Measurements from ENCODE around the gene STK17B. TPM values are rescaled to one million over a fixed set of nuclear protein-coding genes. Genes with fewer than 3 reads are reported as not detected.
A peak's percentile ranks its signal among the peaks of the same experiment; 100 is the strongest.

STK17B gene
- total and polyA plus RNA-seq, 2 donors (not counting 1 experiment from before 2014, with no cell fraction given) = 39.0 to 43.1 TPM

- Histone ChIP-seq H3K4me3 (replicated peaks in 1 of 4; ENCODE audit: control extremely low read depth in 1 of 4, insufficient read depth in 1 of 4, low read depth in 3 of 4, low read length in 4 of 4) (no peak overlapping the region), H3K27ac (ENCODE audit: insufficient read depth, low read length) (no peak overlapping the region), H4K20me1 (ENCODE audit: control insufficient read depth, extremely low read depth, insufficient read depth, low read length) (no peaks in the 10 kb centered on the region), H3K27me3 (ENCODE audit: control insufficient read depth, insufficient read depth, low read length) (no peaks in the 10 kb centered on the region), H3K4me2 (ENCODE audit: extremely low read depth, insufficient read depth, low read length) (no peak overlapping the region), H3K9me3 (ENCODE audit: control insufficient read depth, insufficient read depth, low read depth, low read length) (no peaks in the 10 kb centered on the region), H3K79me2 (ENCODE audit: control insufficient read depth, insufficient read depth, low read length) (no peaks in the 10 kb centered on the region), H3K4me1 (ENCODE audit: control insufficient read depth, extremely low read depth, insufficient read depth, low read length) (no peaks in the 10 kb centered on the region), H2AFZ (ENCODE audit: low read length) (no peak overlapping the region), H3K9ac (ENCODE audit: insufficient read depth, low read length) (no peak overlapping the region), H3K36me3 (ENCODE audit: control insufficient read depth, insufficient read depth, low read length) (peaks cover 2% of the 10 kb centered on the region)
- TF ChIP-seq CTCF (conservative IDR thresholded peaks at IDR 0.05 in 1 of 2, IDR thresholded peaks at IDR 0.05 in 1 of 2; ENCODE audit: low read depth in 1 of 2, low read length in 2 of 2) (no peak), EZH2 (IDR thresholded peaks at IDR 0.05; ENCODE audit: low read length, missing control alignments) (no peak)
- DNase-seq (ENCODE audit: low read depth in 2 of 2) = no peak
Measured at GRCh38 chr2:196148736-196149135, 22.6 kb downstream of the STK17B start.

- no peak for TF ChIP-seq CTCF (conservative IDR thresholded peaks at IDR 0.05 in 1 of 2, IDR thresholded peaks at IDR 0.05 in 1 of 2; ENCODE audit: low read depth in 1 of 2, low read length in 2 of 2)
- TF ChIP-seq EZH2 (IDR thresholded peaks at IDR 0.05; ENCODE audit: low read length, missing control alignments) = no peak
- H3K9ac ChIP-seq (ENCODE audit: insufficient read depth, low read length) = no peak overlapping the region
- no peak overlapping the region for H3K4me2 ChIP-seq (ENCODE audit: extremely low read depth, insufficient read depth, low read length)
- H3K27ac ChIP-seq (ENCODE audit: insufficient read depth, low read length) = no peak overlapping the region
- no peaks in the 10 kb centered on the region for H3K4me1 ChIP-seq (ENCODE audit: control insufficient read depth, extremely low read depth, insufficient read depth, low read length)
- no peaks in the 10 kb centered on the region for H4K20me1 ChIP-seq (ENCODE audit: control insufficient read depth, extremely low read depth, insufficient read depth, low read length)
- no peaks in the 10 kb centered on the region for H3K27me3 ChIP-seq (ENCODE audit: control insufficient read depth, insufficient read depth, low read length)
- no peak overlapping the region for H3K4me3 ChIP-seq (replicated peaks in 1 of 4; ENCODE audit: control extremely low read depth in 1 of 4, insufficient read depth in 1 of 4, low read depth in 3 of 4, low read length in 4 of 4)
- H2AFZ ChIP-seq (ENCODE audit: low read length) = no peak overlapping the region
- no peaks in the 10 kb centered on the region for H3K9me3 ChIP-seq (ENCODE audit: control insufficient read depth, insufficient read depth, low read depth, low read length)
- DNase-seq (ENCODE audit: low read depth in 2 of 2) = peak in 1 of 2 donors; percentile 46
- H3K79me2 ChIP-seq (ENCODE audit: control insufficient read depth, insufficient read depth, low read length) = no peaks in the 10 kb centered on the region
- peaks cover 2% of the 10 kb centered on the region for H3K36me3 ChIP-seq (ENCODE audit: control insufficient read depth, insufficient read depth, low read length)
Measured at GRCh38 chr2:196145256-196145655, 26.1 kb downstream of the STK17B start.

- Histone ChIP-seq H3K79me2 (ENCODE audit: control insufficient read depth, insufficient read depth, low read length) (no peaks in the 10 kb centered on the region), H2AFZ (ENCODE audit: low read length) (no peak overlapping the region), H3K4me3 (replicated peaks in 1 of 4; ENCODE audit: control extremely low read depth in 1 of 4, insufficient read depth in 1 of 4, low read depth in 3 of 4, low read length in 4 of 4) (no peak overlapping the region), H3K9ac (ENCODE audit: insufficient read depth, low read length) (no peak overlapping the region), H3K9me3 (ENCODE audit: control insufficient read depth, insufficient read depth, low read depth, low read length) (no peaks in the 10 kb centered on the region), H3K4me2 (ENCODE audit: extremely low read depth, insufficient read depth, low read length) (no peak overlapping the region), H3K27ac (ENCODE audit: insufficient read depth, low read length) (no peak overlapping the region), H3K36me3 (ENCODE audit: control insufficient read depth, insufficient read depth, low read length) (peaks cover 6% of the 10 kb centered on the region), H3K4me1 (ENCODE audit: control insufficient read depth, extremely low read depth, insufficient read depth, low read length) (no peaks in the 10 kb centered on the region), H4K20me1 (ENCODE audit: control insufficient read depth, extremely low read depth, insufficient read depth, low read length) (no peaks in the 10 kb centered on the region), H3K27me3 (ENCODE audit: control insufficient read depth, insufficient read depth, low read length) (no peaks in the 10 kb centered on the region)
- no peak for TF ChIP-seq EZH2 (IDR thresholded peaks at IDR 0.05; ENCODE audit: low read length, missing control alignments)
- TF ChIP-seq CTCF (conservative IDR thresholded peaks at IDR 0.05 in 1 of 2, IDR thresholded peaks at IDR 0.05 in 1 of 2; ENCODE audit: low read depth in 1 of 2, low read length in 2 of 2) = no peak
- no peak for DNase-seq (ENCODE audit: low read depth in 2 of 2)
Measured at GRCh38 chr2:196144513-196145126, 26.8 kb downstream of the STK17B start.

Data from fibroblast of lung (primary cell).